ENCODE data around the gene BMF.

The BMF gene

DNA sequence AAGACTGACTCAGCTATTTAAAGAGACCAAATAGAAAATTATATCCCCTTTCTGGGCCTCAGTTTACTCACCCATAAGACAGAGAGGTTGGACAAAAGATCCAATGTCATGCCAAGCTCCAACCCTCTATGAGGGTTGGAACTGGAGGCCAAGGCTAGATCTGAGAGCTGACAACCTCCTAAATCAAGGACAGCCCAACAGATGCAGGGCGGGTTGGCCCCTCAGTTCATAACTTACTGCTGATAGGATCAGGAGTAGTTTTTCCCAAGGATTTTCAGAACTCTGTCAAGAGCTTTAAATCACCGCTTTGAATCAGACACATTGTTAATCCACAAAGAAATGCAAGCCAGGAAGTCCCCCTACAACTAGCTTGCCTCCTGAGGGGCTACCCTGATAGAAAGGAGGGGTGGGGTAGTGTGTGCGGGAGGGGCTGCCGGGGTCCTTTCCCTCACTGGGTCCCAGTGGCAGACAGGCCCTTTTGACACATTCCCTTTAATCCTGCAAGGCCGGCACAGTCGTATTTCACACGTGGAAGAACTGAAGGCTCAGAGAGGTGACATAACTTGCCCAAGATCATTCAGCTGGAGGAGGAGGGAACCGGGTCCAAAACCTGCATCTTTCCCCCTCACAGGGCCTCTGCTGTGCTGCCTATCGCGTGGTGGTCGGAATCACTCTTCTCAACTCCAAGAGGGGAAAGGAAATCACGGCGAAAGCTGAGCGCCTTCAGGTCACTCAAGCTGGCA, 21.4 kb downstream of the BMF start:
- DNase-seq = no peak
- no peak overlapping the region for H3K4me2 ChIP-seq (ENCODE audit: low read length, poor library complexity, severe bottlenecking)
- peak overlapping the region; percentile 12 to 21 for H3K4ac ChIP-seq (ENCODE audit: low read depth in 1 of 2, low read length in 2 of 2)

GRCh38 chr15:40085266-40085665, 23.4 kb downstream of the BMF start:
- H3K9me3 ChIP-seq (ENCODE audit: control insufficient read depth, low read length) = no peaks in the 10 kb centered on the region
- peak overlapping the region; percentile 29 for H4K91ac ChIP-seq (ENCODE audit: low read length)
- no peaks in the 10 kb centered on the region for H3K27me3 ChIP-seq (ENCODE audit: control insufficient read depth in 1 of 2, insufficient read depth in 1 of 2, low read length in 2 of 2)
- no peak overlapping the region for H3K27ac ChIP-seq (ENCODE audit: low read length, poor library complexity, severe bottlenecking)
- H3K79me1 ChIP-seq (replicated peaks; ENCODE audit: low read length, poor library complexity, severe bottlenecking) = peaks cover 3% of the 10 kb centered on the region
- 69% methylated on average over 9 of the region's 10 CpGs for WGBS
- no peak overlapping the region for H3K4me3 ChIP-seq (ENCODE audit: insufficient read depth in 1 of 2, low read depth in 1 of 2, low read length in 2 of 2)
- H4K8ac ChIP-seq (ENCODE audit: low read length) = no peak overlapping the region
- no peak overlapping the region for H2BK5ac ChIP-seq (ENCODE audit: low read depth, low read length, poor library complexity, severe bottlenecking)
- H3K9ac ChIP-seq (ENCODE audit: low read length) = no peak overlapping the region
- no peak for DNase-seq
- no peak overlapping the region for H2BK120ac ChIP-seq (ENCODE audit: low read depth, low read length)
- H2AFZ ChIP-seq (ENCODE audit: low read depth, low read length) = no peak overlapping the region
- H3K23ac ChIP-seq (ENCODE audit: low read length in 2 of 2) = no peak overlapping the region
- no peak overlapping the region for H2BK15ac ChIP-seq (ENCODE audit: low read depth, poor library complexity, severe bottlenecking)
- peak overlapping the region in 1 of 2 experiments; percentile 3 for H3K4ac ChIP-seq (ENCODE audit: low read depth in 1 of 2, low read length in 2 of 2)
- no peak overlapping the region for H3K4me2 ChIP-seq (ENCODE audit: low read length, poor library complexity, severe bottlenecking)
- peak overlapping the region in 1 of 2 experiments; percentile 4 for H3K18ac ChIP-seq (ENCODE audit: low read depth in 1 of 2, low read length in 2 of 2)
- H2BK12ac ChIP-seq (ENCODE audit: low read length in 2 of 2) = peak overlapping the region; percentile 6 to 93
- H2AK5ac ChIP-seq (ENCODE audit: low read length, severe bottlenecking) = no peak overlapping the region
- peaks cover 38% of the 10 kb centered on the region for H3K4me1 ChIP-seq (ENCODE audit: control insufficient read depth, insufficient read depth, low read depth, low read length)
- peaks cover 5 to 16% of the 10 kb centered on the region in 2 experiments for H3K36me3 ChIP-seq (ENCODE audit: control insufficient read depth in 1 of 2, insufficient read depth in 2 of 2, low read depth in 1 of 2, low read length in 2 of 2)
- H3K14ac ChIP-seq (ENCODE audit: low read length in 2 of 2) = no peak overlapping the region

More for the DNA sequence above, 21.4 kb downstream of the BMF start:
- Histone ChIP-seq H4K91ac (ENCODE audit: low read length) (peak overlapping the region; percentile 4), H2BK5ac (ENCODE audit: low read depth, low read length, poor library complexity, severe bottlenecking) (no peak overlapping the region), H3K9me3 (ENCODE audit: control insufficient read depth, low read length) (no peaks in the 10 kb centered on the region), H2BK12ac (ENCODE audit: low read length in 2 of 2) (peak overlapping the region; percentile 7 to 85), H4K8ac (ENCODE audit: low read length) (peak overlapping the region; percentile 55), H3K36me3 (ENCODE audit: control insufficient read depth in 1 of 2, insufficient read depth in 2 of 2, low read depth in 1 of 2, low read length in 2 of 2) (peaks cover 5 to 25% of the 10 kb centered on the region in 2 experiments), H3K23ac (ENCODE audit: low read length in 2 of 2) (no peak overlapping the region), H3K4me1 (ENCODE audit: control insufficient read depth, insufficient read depth, low read depth, low read length) (peaks cover 47% of the 10 kb centered on the region), H3K9ac (ENCODE audit: low read length) (no peak overlapping the region), H2BK15ac (ENCODE audit: low read depth, poor library complexity, severe bottlenecking) (no peak overlapping the region), H2AK5ac (ENCODE audit: low read length, severe bottlenecking) (peak overlapping the region; percentile 7), H3K79me1 (replicated peaks; ENCODE audit: low read length, poor library complexity, severe bottlenecking) (peaks cover 5% of the 10 kb centered on the region), H3K14ac (ENCODE audit: low read length in 2 of 2) (no peak overlapping the region), H3K4me3 (ENCODE audit: insufficient read depth in 1 of 2, low read depth in 1 of 2, low read length in 2 of 2) (no peak overlapping the region), H3K27ac (ENCODE audit: low read length, poor library complexity, severe bottlenecking) (no peak overlapping the region), H2BK120ac (ENCODE audit: low read depth, low read length) (no peak overlapping the region), H3K18ac (ENCODE audit: low read depth in 1 of 2, low read length in 2 of 2) (peak overlapping the region; percentile 15 to 16), H2AFZ (ENCODE audit: low read depth, low read length) (no peak overlapping the region), H3K27me3 (ENCODE audit: control insufficient read depth in 1 of 2, insufficient read depth in 1 of 2, low read length in 2 of 2) (no peaks in the 10 kb centered on the region)
- 22% methylated on average over 9 of the region's 14 CpGs for WGBS

GRCh38 chr15:40084650-40085049, 24.0 kb downstream of the BMF start:
- H2BK12ac ChIP-seq (ENCODE audit: low read length in 2 of 2) = peak overlapping the region; percentile 88 to 93
- H3K4me1 ChIP-seq (ENCODE audit: control insufficient read depth, insufficient read depth, low read depth, low read length) = peaks cover 33% of the 10 kb centered on the region
- peak overlapping the region; percentile 72 for H4K91ac ChIP-seq (ENCODE audit: low read length)
- 94% methylated on average over 8 of the region's 9 CpGs for WGBS
- no peaks in the 10 kb centered on the region for H3K9me3 ChIP-seq (ENCODE audit: control insufficient read depth, low read length)
- no peak overlapping the region for H2AFZ ChIP-seq (ENCODE audit: low read depth, low read length)
- H3K23ac ChIP-seq (ENCODE audit: low read length in 2 of 2) = no peak overlapping the region
- H3K14ac ChIP-seq (ENCODE audit: low read length in 2 of 2) = no peak overlapping the region
- H3K27me3 ChIP-seq (ENCODE audit: control insufficient read depth in 1 of 2, insufficient read depth in 1 of 2, low read length in 2 of 2) = no peaks in the 10 kb centered on the region
- no peak overlapping the region for H2BK120ac ChIP-seq (ENCODE audit: low read depth, low read length)
- peak overlapping the region; percentile 33 for H4K8ac ChIP-seq (ENCODE audit: low read length)
- DNase-seq = no peak
- no peak overlapping the region for H3K4me3 ChIP-seq (ENCODE audit: insufficient read depth in 1 of 2, low read depth in 1 of 2, low read length in 2 of 2)
- H3K9ac ChIP-seq (ENCODE audit: low read length) = no peak overlapping the region
- no peak overlapping the region for H3K27ac ChIP-seq (ENCODE audit: low read length, poor library complexity, severe bottlenecking)
- H3K79me1 ChIP-seq (replicated peaks; ENCODE audit: low read length, poor library complexity, severe bottlenecking) = peaks cover 3% of the 10 kb centered on the region
- peak overlapping the region; percentile 28 for H2AK5ac ChIP-seq (ENCODE audit: low read length, severe bottlenecking)
- peak overlapping the region in 1 of 2 experiments; percentile 5 for H3K4ac ChIP-seq (ENCODE audit: low read depth in 1 of 2, low read length in 2 of 2)
- peak overlapping the region; percentile 84 for H2BK15ac ChIP-seq (ENCODE audit: low read depth, poor library complexity, severe bottlenecking)
- H3K36me3 ChIP-seq (ENCODE audit: control insufficient read depth in 1 of 2, insufficient read depth in 2 of 2, low read depth in 1 of 2, low read length in 2 of 2) = peaks cover under 1 to 10% of the 10 kb centered on the region in 2 experiments
- H3K4me2 ChIP-seq (ENCODE audit: low read length, poor library complexity, severe bottlenecking) = no peak overlapping the region
- H3K18ac ChIP-seq (ENCODE audit: low read depth in 1 of 2, low read length in 2 of 2) = peak overlapping the region; percentile 4 to 52
- no peak overlapping the region for H2BK5ac ChIP-seq (ENCODE audit: low read depth, low read length, poor library complexity, severe bottlenecking)

DNA sequence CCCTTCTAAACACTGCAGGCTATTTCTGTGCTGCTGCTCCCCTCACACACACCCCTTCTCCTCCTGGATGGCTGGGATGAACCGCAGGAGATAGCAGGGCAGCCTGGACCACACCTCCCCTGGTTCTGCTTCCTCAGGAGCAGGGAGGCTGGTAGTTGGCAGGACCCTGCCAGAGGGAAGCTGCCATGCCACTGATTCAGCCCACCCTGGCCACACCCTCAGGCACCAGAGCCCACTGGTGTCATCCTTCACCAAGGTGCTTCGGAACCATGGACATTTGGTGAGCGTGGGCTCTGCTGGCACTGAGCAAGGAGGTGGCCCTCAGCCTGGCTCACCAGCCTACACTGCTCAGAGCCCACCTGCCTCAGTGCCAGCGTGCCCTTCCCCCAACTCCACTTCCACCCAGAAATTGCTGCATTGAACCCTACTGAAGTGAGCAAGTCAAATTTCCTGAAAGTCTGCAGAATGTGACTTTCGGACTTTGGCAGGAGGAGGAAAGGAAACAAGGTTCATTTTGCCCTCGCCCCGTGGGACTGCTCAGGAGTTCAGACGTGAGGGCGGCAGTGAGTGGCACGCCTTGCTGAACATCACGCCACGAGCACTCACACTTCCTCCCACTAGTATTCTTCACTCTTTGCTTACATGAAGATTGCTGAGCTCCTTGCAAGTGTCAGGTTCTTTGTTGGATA, 26.3 kb downstream of the BMF start:
- no peak overlapping the region for H2BK15ac ChIP-seq (ENCODE audit: low read depth, poor library complexity, severe bottlenecking)
- H3K9me3 ChIP-seq (ENCODE audit: control insufficient read depth, low read length) = no peaks in the 10 kb centered on the region
- H3K36me3 ChIP-seq (ENCODE audit: control insufficient read depth in 1 of 2, insufficient read depth in 2 of 2, low read depth in 1 of 2, low read length in 2 of 2) = no peaks in the 10 kb centered on the region
- H2AK5ac ChIP-seq (ENCODE audit: low read length, severe bottlenecking) = peak overlapping the region; percentile 10
- peak overlapping the region in 1 of 2 experiments; percentile 68 for H3K4me3 ChIP-seq (ENCODE audit: insufficient read depth in 1 of 2, low read depth in 1 of 2, low read length in 2 of 2)
- DNase-seq = no peak
- H3K9ac ChIP-seq (ENCODE audit: low read length) = peak overlapping the region; percentile 88
- peak overlapping the region; percentile 99 for H4K91ac ChIP-seq (ENCODE audit: low read length)
- H2BK120ac ChIP-seq (ENCODE audit: low read depth, low read length) = peak overlapping the region; percentile 36
- H3K4me1 ChIP-seq (ENCODE audit: control insufficient read depth, insufficient read depth, low read depth, low read length) = peaks cover 14% of the 10 kb centered on the region
- H2BK12ac ChIP-seq (ENCODE audit: low read length in 2 of 2) = peak overlapping the region; percentile 100
- no peaks in the 10 kb centered on the region for H3K27me3 ChIP-seq (ENCODE audit: control insufficient read depth in 1 of 2, insufficient read depth in 1 of 2, low read length in 2 of 2)
- peak overlapping the region; percentile 95 for H4K8ac ChIP-seq (ENCODE audit: low read length)
- no peaks in the 10 kb centered on the region for H3K79me1 ChIP-seq (replicated peaks; ENCODE audit: low read length, poor library complexity, severe bottlenecking)
- no peak overlapping the region for H2AFZ ChIP-seq (ENCODE audit: low read depth, low read length)
- H3K14ac ChIP-seq (ENCODE audit: low read length in 2 of 2) = peak overlapping the region; percentile 7 to 97
- peak overlapping the region; percentile 93 to 100 for H3K18ac ChIP-seq (ENCODE audit: low read depth in 1 of 2, low read length in 2 of 2)
- peak overlapping the region; percentile 17 for H3K4me2 ChIP-seq (ENCODE audit: low read length, poor library complexity, severe bottlenecking)
- peak overlapping the region; percentile 33 for H3K27ac ChIP-seq (ENCODE audit: low read length, poor library complexity, severe bottlenecking)
- WGBS = 82% methylated on average over 9 of the region's 12 CpGs
- H3K4ac ChIP-seq (ENCODE audit: low read depth in 1 of 2, low read length in 2 of 2) = peak overlapping the region; percentile 94 to 96
- H3K23ac ChIP-seq (ENCODE audit: low read length in 2 of 2) = peak overlapping the region in 1 of 2 experiments; percentile 96
- H2BK5ac ChIP-seq (ENCODE audit: low read depth, low read length, poor library complexity, severe bottlenecking) = no peak overlapping the region
